GM15510 (cell line): ENCODE results near the gene NSFL1C.

Experiments
- POLR2A ChIP-seq: IDR thresholded peaks from 3 replicates; pipeline ENCODE4 v1.6.1; 2011; ENCODE audit warnings: borderline replicate concordance; ENCODE audit not compliant: insufficient read length; ENCODE audit errors: extremely low read depth

The NSFL1C gene

DNA sequence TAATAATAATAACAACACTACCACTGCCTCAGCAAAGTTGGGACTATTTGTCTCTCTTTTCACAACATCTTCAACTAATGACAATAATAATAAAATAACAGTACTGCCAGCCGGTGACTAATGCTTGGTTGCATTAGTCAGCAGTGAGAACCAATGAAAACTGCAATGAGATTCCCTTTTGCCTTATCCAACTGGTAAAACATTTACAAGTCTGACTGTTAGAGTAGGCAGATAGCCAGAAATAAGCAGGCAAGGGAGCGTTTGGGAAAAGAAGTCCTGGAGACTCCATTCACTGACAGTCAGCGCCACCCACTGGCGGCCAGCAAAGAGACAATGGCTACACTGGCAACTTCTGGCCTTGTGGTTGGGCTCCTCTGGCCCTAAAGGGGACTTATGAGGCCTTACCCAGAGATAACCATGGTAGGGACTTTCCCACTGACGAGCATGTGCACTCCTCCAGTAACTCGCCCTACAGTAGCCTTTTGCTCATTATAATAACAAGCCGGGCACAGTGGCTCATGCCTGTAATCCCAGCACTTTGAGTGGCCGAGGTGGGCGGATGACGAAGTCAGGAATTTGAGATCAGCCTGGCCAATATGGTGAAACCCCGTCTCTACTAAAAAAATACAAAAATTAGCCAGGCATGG, 3.4 kb upstream of the NSFL1C start:
- no peak for TF ChIP-seq POLR2A

DNA sequence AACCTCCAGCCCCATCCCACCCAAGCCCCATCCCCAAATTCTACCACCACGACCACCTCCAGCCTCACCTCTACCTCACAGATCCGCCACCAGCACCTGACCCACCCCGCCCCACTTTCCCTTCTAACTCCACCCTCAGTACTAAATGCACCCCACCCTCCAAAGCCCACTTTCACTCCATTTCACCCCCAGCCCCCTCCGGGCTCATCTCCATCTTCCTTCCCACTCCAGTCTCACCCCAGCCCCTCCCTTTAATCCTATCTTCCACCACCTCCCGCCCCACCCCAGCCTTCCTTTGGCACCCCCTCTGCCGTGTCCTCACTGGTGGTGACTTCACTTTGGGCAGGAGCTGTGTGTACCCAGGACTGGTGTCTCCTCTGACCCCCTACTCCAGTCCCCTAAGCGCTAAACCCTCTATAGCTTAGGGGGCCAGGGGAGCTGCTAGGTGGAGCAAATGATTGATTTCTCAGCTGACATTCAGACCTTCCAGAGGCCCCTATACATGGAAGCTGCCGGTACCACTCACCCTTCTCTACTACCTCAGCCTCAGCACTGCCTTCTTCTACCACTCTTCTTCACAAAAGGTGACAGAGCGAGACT, 2.8 kb upstream of the NSFL1C start:
- no peak for TF ChIP-seq POLR2A

DNA sequence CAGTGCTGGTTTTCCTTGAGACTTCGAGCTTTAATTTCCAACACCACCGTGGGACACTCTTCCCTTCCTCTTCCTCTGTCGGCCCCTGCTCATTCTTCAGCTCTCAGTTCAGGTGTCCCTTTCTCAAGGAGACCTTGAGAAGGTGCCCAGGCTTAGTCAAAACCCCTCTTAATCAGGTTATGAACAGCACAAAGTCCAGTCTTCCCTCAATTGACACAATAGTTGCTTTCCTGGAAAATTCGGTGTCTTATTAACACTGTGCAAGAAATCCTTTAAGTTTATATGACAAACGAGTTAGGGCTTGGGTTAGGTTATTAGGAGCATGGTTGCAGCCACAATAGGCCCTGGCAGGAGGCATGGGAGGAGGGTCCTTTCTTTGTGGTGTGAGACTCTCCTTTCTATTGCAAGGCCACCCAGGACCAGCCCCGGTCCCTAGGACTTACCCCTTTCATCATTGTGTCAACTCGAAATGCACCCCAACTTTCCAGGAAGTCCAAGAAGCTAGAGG, 1.5 kb upstream of the NSFL1C start:
- no peak for TF ChIP-seq POLR2A

DNA sequence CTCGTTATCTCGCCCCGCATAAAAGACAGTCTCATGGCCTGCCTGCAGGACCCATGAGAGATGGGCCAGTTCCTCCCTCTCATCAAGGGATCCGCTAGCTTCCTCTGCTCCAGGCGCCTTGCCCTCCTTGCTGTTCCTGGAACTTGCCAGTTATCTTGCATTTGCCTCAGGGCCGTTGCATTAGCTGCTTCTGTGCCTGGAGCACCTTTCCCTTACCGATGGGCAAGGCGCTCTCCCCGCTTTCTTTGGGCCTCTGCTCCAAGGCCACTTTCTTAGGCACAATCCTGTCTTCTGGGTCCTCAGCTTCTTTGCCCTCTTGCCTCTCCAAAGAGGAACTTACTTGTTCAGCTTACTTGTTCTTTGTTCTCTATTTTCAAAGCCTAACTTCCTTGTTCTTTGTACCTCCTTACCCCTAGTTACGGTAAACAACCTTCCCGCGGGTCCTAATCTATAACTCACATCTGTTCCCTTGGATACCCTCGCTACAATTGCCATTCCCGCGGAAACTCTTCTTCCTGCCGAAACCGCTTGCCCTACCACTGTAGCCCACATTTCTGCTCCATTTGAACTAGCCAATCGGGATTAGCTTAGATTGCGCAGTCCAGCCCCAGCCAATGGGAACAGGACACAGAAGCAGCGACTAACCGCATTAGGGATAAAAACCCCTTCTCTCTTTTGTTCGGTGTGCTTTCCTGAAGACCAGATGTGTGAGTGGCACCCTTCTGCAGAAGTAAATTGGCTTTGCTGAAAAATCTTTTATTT, 887 bp upstream of the NSFL1C start:
- no peak for TF ChIP-seq POLR2A

DNA sequence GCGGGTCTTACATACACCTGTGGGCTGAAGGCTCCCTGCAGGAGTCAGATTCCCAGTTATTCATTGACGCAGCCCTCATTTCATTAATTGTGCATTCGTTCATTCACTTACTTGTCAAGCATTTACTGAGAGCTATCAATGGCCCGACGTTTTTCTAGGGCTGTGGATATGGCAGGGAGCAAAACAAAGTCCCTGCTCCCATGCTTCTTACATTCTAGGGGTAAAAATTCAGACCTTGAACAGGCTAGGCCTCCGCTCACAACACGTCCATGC, 369 bp upstream of the NSFL1C start:
- TF ChIP-seq POLR2A: no peak

DNA sequence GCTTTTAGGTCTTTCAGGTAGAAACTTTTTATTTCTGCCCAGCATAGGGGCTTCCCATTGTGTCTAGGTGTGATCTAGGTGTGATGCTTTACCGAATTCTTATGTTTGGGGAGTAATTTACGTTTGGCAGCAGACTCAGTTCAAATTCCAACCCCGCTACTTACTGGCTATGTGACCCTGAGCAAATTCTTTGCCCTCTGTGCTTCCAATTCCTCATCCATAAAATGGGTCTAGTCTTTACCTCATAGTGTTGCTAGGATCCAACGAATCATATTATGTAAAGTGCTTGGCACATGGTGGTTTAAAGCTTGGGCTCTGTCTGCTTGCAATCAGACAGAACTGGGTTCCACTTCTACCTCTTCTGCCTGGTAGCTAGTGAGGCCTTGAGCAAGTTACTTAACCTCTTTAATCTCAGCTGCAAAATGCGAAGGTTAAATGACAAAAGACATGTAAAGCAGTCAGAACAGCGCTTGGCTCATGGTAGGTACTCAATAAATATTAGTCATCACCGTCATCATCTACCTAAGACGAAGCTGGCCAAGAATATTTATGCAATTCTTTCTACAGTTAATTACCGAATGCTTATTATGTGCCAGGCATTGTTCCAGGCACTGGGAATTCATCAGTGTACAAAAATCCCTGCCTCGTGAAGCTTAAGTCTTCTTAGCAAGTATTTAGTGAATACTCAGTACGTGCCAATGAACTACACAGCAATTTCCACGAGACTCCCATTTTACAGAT, 1.0 kb downstream of the NSFL1C start:
- no peak for TF ChIP-seq POLR2A

DNA sequence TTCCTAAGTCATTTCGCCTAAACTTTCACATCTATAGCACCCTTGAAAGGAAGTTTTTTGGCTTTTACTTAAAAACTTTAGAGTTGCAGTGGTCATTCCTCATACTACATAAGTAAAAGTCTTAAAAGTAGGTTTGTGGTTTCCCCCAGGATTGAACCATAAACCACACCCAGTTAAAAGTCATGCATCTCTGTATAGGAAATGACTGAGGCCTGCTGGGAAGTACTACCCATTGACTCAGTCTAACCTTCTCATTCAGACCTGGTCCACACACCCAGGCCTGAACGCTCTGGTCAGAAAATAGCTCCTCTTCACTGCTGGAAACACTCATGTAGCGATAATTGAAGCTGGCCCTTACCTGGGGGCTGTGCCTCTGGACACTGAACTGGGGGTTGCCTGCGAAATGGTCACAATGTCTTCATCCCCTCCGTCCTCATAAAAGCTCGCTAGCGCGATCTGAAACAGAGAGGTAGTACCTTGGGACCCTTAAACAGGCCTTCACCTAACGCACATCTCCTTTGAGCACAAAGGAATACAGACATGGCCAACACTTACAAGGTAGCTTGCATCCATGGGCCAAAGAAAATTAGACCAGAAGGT, 2.6 kb downstream of the NSFL1C start:
- TF ChIP-seq POLR2A: no peak

DNA sequence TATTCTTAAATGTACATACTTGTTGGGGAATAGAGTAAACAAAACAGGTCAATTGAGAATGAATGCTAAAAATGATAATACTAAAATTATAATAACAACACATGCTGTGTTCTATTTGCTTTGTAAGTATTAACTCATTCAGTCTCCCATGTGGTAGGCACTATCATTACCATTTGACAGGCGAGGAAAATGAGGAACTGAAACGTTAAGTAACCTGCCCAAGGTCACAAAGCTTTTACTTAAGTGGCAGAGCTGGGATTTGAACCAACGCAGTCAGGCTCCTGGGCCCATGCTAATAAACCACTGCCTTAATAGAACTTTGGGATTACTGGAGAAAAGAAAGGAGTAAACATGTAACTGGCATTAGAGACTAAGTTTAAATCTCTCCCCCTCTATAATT, 3.8 kb downstream of the NSFL1C start:
- TF ChIP-seq POLR2A: no peak

GRCh38 chr20:1462001-1462400, 4.6 kb downstream of the NSFL1C start:
- no peak for TF ChIP-seq POLR2A

GRCh38 chr20:1460275-1460674, 6.4 kb downstream of the NSFL1C start:
- TF ChIP-seq POLR2A: no peak

GRCh38 chr20:1457992-1458391, 8.7 kb downstream of the NSFL1C start:
- no peak for TF ChIP-seq POLR2A

DNA sequence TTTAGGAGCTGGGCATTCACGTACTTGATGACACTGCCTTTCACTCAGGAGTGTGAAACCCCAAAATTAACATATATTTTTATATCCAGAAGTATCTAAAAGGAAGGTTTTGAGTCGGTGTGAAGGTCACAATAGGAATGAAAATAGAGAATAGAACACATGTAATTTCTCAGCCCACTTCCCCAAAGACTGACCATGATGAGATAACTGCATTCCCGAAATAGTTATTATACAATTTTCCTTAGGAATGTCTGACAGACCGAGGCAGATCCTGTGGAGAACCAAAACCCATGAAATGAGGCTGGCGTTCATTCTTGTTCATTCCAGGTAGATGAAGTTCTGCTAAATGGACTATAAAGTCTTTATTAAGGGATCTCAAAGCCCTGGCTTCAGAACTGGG, 10.3 kb downstream of the NSFL1C start:
- no peak for TF ChIP-seq POLR2A

DNA sequence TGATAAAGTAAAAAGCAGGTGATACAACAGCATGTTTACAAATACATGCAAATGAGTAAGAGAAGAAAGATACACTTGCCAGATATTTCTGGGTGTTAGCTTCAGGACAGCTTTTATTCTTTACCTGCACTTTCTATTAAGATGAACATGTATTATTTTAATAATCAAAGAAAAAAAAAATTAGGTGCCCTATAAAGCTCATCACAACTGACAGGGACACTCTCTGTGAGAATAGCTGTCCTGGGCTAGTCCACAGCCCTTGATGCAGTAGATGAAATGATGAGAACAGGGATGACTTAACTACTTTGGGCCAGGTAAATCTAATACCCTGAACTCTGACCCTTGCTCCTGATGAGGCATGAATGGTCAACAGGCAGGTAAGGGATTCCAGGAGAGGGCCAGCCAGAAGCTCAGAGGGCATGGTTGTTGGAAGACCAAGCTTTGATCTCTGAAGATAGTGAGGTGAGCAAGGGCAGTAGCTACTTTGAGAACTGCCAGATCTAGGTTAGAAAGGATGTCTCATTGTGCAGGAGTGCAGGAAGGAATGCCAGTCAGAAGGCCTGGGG, 15.6 kb downstream of the NSFL1C start:
- TF ChIP-seq POLR2A: no peak

GRCh38 chr20:1449370-1449769, 17.3 kb downstream of the NSFL1C start:
- TF ChIP-seq POLR2A: no peak
